MCF 10A (cell line): ENCODE results near the gene NOL4L. TPM values are rescaled to one million over a fixed set of nuclear protein-coding genes. Genes with fewer than 3 reads are reported as not detected.

ENCODE experiments used
- BruUV-seq: library from RNA; stranded (reverse); fragments of 400-500 nt; replicated peaks from 2 replicates; lab custom pipeline; 2021; lab: Mats Ljungman, UMichigan
- CTCF ChIA-PET: fragments of 300-600 bp; sonication (Branson Sonifier 250); formaldehyde crosslinking; extraction: SDS; loops from one replicate; lab custom pipeline; 2021; ENCODE audit warnings: antibody characterized with exemption, inconsistent platforms; lab: Yijun Ruan, JAX
- POLR2A ChIA-PET: fragments of 300-600, 350-650 bp; sonication (Branson Sonifier 250); formaldehyde crosslinking; extraction: SDS; loops from one replicate; lab custom pipeline; 2020; ENCODE audit warnings: antibody characterized with exemption, inconsistent platforms; lab: Yijun Ruan, JAX
- DNase-seq: peaks from one replicate; pipeline ENCODE4 v3.0.0-alpha.2; 2018; ENCODE audit not compliant: unreplicated experiment
- H3K27ac Mint-ChIP-seq: one replicate; pipeline ENCODE4 v1.8.0; 2022; ENCODE audit warnings: mild to moderate bottlenecking, low read depth, mixed read lengths; ENCODE audit not compliant: unreplicated experiment
- H3K27me3 Mint-ChIP-seq: one replicate; pipeline ENCODE4 v1.8.0; 2022; ENCODE audit warnings: mixed read lengths; ENCODE audit not compliant: insufficient read depth, unreplicated experiment
- H3K36me3 Mint-ChIP-seq: one replicate; pipeline ENCODE4 v1.8.0; 2022; ENCODE audit warnings: mild to moderate bottlenecking, moderate library complexity, mixed read lengths; ENCODE audit not compliant: insufficient read depth, unreplicated experiment
- H3K4me1 Mint-ChIP-seq: one replicate; pipeline ENCODE4 v1.8.0; 2022; ENCODE audit warnings: mixed read lengths; ENCODE audit not compliant: insufficient read depth, unreplicated experiment
- H3K4me3 Mint-ChIP-seq: one replicate; pipeline ENCODE4 v1.8.0; 2022; ENCODE audit warnings: mild to moderate bottlenecking, moderate library complexity, mixed read lengths; ENCODE audit not compliant: unreplicated experiment
- H3K9me3 Mint-ChIP-seq: one replicate; pipeline ENCODE4 v1.8.0; 2022; ENCODE audit warnings: mixed read lengths; ENCODE audit not compliant: unreplicated experiment
- CTCF ChIP-seq: fragments of 200-600 bp; IDR thresholded peaks from one replicate; pipeline ENCODE4 v1.8.0; 2022; ENCODE audit warnings: antibody characterized with exemption, mild to moderate bottlenecking; ENCODE audit not compliant: unreplicated experiment
- intact Hi-C: fragments of 100-400 bp; cut with micrococcal nuclease; formaldehyde crosslinking; loops from 2 replicates; pipeline ENCODE4 v1.14.1; 2022
- total RNA-seq: library from RNA; stranded (reverse); gene quantifications from 2 replicates; pipeline ENCODE4 v1.2.3, GENCODE V29; 2022

The NOL4L gene
- total RNA-seq, 1 experiment from 2014 or later, result 3.3 TPM

- Mint-ChIP-seq H3K27ac (no peak overlapping the region), H3K27me3 (no peaks in the 10 kb centered on the region), H3K9me3 (no peaks in the 10 kb centered on the region), H3K4me1 (no peaks in the 10 kb centered on the region), H3K36me3 (peaks cover 7% of the 10 kb centered on the region), H3K4me3 (no peak overlapping the region)
- no peak for DNase-seq
- POLR2A ChIA-PET, result no interaction called here
- intact Hi-C loops, result no loop called here
- no TSS peak for BruUV-seq
- CTCF ChIA-PET, result interaction anchor here (0.6 kb wide), 1 partner anchor 9 kb away, joined by 3 read pairs; no protein-coding TSS in a partner anchor
- no peak for TF ChIP-seq CTCF
Observed at GRCh38 chr20:32458061-32458836, 126.9 kb downstream of the NOL4L start.

GRCh38 chr20:32457479-32457986, 127.6 kb downstream of the NOL4L start:
- H3K27ac Mint-ChIP-seq, result no peak overlapping the region
- TF ChIP-seq CTCF, result no peak
- H3K36me3 Mint-ChIP-seq, result peaks cover 13% of the 10 kb centered on the region
- DNase-seq, result no peak
- ChIA-PET POLR2A (no interaction called here), CTCF (no interaction called here)
- no peaks in the 10 kb centered on the region for H3K27me3 Mint-ChIP-seq
- BruUV-seq, result no TSS peak
- H3K4me3 Mint-ChIP-seq, result no peak overlapping the region
- H3K4me1 Mint-ChIP-seq, result no peaks in the 10 kb centered on the region
- no peaks in the 10 kb centered on the region for H3K9me3 Mint-ChIP-seq
- intact Hi-C loops, result no loop called here

- no peak overlapping the region for H3K27ac Mint-ChIP-seq
- intact Hi-C loops, result no loop called here
- ChIA-PET POLR2A (no interaction called here), CTCF (interaction anchor here (0.6 to 0.9 kb wide), 2 partner anchors 14 to 67 kb away, joined by 3 to 4 read pairs; no protein-coding TSS in a partner anchor)
- H3K36me3 Mint-ChIP-seq, result peaks cover 14% of the 10 kb centered on the region
- no peak for TF ChIP-seq CTCF
- DNase-seq, result no peak
- H3K4me3 Mint-ChIP-seq, result no peak overlapping the region
- no peaks in the 10 kb centered on the region for H3K27me3 Mint-ChIP-seq
- no peaks in the 10 kb centered on the region for H3K4me1 Mint-ChIP-seq
- H3K9me3 Mint-ChIP-seq, result no peaks in the 10 kb centered on the region
- no TSS peak for BruUV-seq
Observed at GRCh38 chr20:32456869-32457478, 128.2 kb downstream of the NOL4L start.
